Esophagus squamous epithelium (tissue), 5 donors: ENCODE results near the gene CKS2. TPM values are rescaled to one million over a fixed set of nuclear protein-coding genes. Genes with fewer than 3 reads are reported as not detected.
"Not testable (repeated sequence)": the region's sequence is repeated elsewhere in the genome, so short reads cannot be mapped to it uniquely, and the experiment has no call there.

Experiments used
- DNase-seq: peaks from one replicate; lab custom pipeline; 2025; lab: John Stamatoyannopoulos, UW
- H3K27ac ChIP-seq, 4 donors: fragments of 200-600 bp; sonication (generic); one replicate each; pipeline ENCODE4 v1.5.1; 2016 to 2019; ENCODE audit warnings: mild to moderate bottlenecking in 1 of 4
- H3K27me3 ChIP-seq, 4 donors: fragments of 200-600 bp; sonication (generic); 1 replicate in 3 of 4; 2 replicates in 1 of 4; pipeline versions ENCODE4 v1.5.1 to v1.6.0; 2017 to 2021; ENCODE audit warnings: antibody characterized with exemption in 1 of 4
- H3K36me3 ChIP-seq, 3 donors: fragments of 200-600 bp; sonication (generic); one replicate each; pipeline ENCODE4 v1.5.1; 2016 to 2019
- H3K4me1 ChIP-seq, 3 donors: fragments of 200-600 bp; sonication (generic); one replicate each; pipeline ENCODE4 v1.5.1; 2017 to 2019
- H3K4me3 ChIP-seq, 4 donors: fragments of 200-600 bp; sonication (generic); 1 replicate in 3 of 4; 2 replicates in 1 of 4; pipeline ENCODE4 v1.5.1; 2016 to 2019; ENCODE audit warnings: mild to moderate bottlenecking in 2 of 4, moderate library complexity in 1 of 4
- H3K9me3 ChIP-seq, 3 donors: fragments of 200-600 bp; sonication (generic); one replicate each; pipeline ENCODE4 v1.5.1; 2016 to 2019
- POLR2A ChIP-seq, 4 donors: fragments of 450-650 bp; IDR thresholded peaks; one replicate each; pipeline ENCODE4 v1.6.1; 2017; ENCODE audit warnings: antibody characterized with exemption in 4 of 4, mild to moderate bottlenecking in 4 of 4, moderate library complexity in 3 of 4
- WGBS, 2 donors: methylation state at CpG; one replicate each; pipeline ENCODE4 v1.1.5; 2018; 5-methylcytosine and 5-hydroxymethylcytosine counted together
- intact Hi-C: fragments of 100-400 bp; cut with DNase I; formaldehyde crosslinking; loops from one replicate; pipeline ENCODE4 v1.15.0; 2022
- total RNA-seq, 4 donors: library from RNA; depleted of rRNA; stranded (reverse); fragments of >200 nt; gene quantifications; one replicate each; pipeline ENCODE4 v1.1.0, GENCODE V29; 2016
- TF ChIP-seq, protein P1 (sequence below), 6 experiments: fragments of 450-650 bp in 4 of 6; fragments of 200-600 bp in 2 of 6; sonication (generic) in 2 of 6; IDR thresholded peaks; one replicate each; pipeline ENCODE4 v1.5.1; 2016 to 2019; ENCODE audit warnings: antibody characterized with exemption in 6 of 6, mild to moderate bottlenecking in 4 of 6, moderate library complexity in 4 of 6
- donor health status: DM: yes; HTN: yes; CAD: no.

Gene CKS2
- total RNA-seq, 4 donors from 2014 or later, result 17.9 to 93.5 (median 57.6) TPM

DNA sequence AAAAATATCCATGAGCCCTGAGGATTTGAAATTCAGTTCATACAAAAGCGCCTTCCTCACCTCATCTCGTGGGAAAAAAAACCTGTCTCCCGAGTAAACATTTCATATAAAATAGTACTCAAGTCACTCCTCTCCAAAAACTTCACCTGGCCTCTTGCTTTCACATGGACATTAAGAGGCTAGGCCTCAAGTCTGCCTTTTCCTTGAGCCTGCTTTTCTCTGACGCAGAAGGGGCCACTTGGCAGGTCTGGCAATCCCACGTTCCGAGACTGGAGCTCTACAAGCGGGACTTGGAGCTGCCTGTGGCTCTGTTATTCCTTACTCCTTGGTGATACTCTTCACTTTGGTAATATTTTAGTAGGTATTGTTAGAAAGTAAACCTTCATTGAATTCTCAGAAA, 26.9 kb upstream of the CKS2 start:
- TF ChIP-seq, protein P1, sequence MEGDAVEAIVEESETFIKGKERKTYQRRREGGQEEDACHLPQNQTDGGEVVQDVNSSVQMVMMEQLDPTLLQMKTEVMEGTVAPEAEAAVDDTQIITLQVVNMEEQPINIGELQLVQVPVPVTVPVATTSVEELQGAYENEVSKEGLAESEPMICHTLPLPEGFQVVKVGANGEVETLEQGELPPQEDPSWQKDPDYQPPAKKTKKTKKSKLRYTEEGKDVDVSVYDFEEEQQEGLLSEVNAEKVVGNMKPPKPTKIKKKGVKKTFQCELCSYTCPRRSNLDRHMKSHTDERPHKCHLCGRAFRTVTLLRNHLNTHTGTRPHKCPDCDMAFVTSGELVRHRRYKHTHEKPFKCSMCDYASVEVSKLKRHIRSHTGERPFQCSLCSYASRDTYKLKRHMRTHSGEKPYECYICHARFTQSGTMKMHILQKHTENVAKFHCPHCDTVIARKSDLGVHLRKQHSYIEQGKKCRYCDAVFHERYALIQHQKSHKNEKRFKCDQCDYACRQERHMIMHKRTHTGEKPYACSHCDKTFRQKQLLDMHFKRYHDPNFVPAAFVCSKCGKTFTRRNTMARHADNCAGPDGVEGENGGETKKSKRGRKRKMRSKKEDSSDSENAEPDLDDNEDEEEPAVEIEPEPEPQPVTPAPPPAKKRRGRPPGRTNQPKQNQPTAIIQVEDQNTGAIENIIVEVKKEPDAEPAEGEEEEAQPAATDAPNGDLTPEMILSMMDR (IDR thresholded peaks at IDR 0.05), result no peak
- TF ChIP-seq POLR2A (IDR thresholded peaks at IDR 0.05), result no peak
- Histone ChIP-seq H3K4me1 (peaks cover 0 to 8% (median 0%) of the 10 kb centered on the region in 3 donors), H3K9me3 (no peaks in the 10 kb centered on the region), H3K27me3 (no peaks in the 10 kb centered on the region), H3K36me3 (no peaks in the 10 kb centered on the region), H3K27ac (no peak overlapping the region), H3K4me3 (no peak overlapping the region)
- 89 to 92% methylated on average over 7 of the region's 7 CpGs for WGBS, 2 donors
- intact Hi-C loops, result no loop called here
- DNase-seq, result no peak

DNA sequence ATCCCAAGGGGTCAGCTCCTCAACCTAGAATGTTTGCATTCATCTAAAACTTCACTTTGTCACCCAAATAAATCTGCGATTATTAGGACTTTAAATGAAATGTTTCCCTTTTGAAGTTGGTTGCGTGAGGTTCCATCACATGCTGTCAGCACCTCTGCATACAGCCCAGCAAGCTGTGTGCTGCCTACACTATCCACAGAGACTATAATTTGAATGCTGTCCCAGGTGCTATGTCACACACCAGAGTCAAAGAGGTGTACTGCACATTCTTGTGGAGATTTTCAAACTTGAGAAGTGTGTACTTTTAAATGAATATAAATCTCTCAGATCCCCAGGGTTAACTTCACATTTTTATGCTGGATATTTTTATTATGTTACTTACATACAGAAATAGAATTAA, 19.3 kb upstream of the CKS2 start:
- intact Hi-C loops, result no loop called here
- H3K27ac ChIP-seq, result no peak overlapping the region

DNA sequence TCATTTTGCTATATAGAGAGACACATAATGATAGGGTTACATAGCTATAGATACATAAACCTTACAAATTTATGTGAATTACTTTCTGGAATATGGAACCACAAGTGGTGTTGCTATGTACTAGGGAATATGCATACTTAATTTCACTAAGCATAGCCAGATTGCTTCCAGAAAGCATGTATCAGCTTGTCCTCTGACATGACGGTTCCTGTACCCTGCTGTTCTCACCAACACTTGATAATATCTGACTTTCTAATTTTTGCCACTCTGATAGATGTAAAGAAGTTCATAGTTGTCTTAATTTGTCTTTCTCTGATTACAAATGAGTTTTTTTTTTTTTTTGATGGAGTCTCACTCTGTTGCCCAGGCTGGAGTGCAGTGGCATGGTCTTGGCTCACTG, 18.0 kb upstream of the CKS2 start:
- Histone ChIP-seq H3K4me3 (no peak overlapping the region), H3K9me3 (no peaks in the 10 kb centered on the region), H3K4me1 (no peaks in the 10 kb centered on the region), H3K27me3 (no peaks in the 10 kb centered on the region), H3K36me3 (no peaks in the 10 kb centered on the region), H3K27ac (no peak overlapping the region)
- WGBS, 2 donors, result 95 to 100% methylated on average over 1 of the region's 1 CpG
- no peak for DNase-seq
- intact Hi-C loops, result no loop called here
- TF ChIP-seq, protein P1 (IDR thresholded peaks at IDR 0.05), result no peak
- no peak for TF ChIP-seq POLR2A (IDR thresholded peaks at IDR 0.05)

More for the DNA sequence above, 19.3 kb upstream of the CKS2 start:
- H3K36me3 ChIP-seq, result no peaks in the 10 kb centered on the region
- H3K27me3 ChIP-seq, result no peaks in the 10 kb centered on the region
- no peak for TF ChIP-seq POLR2A (IDR thresholded peaks at IDR 0.05)
- TF ChIP-seq, protein P1 (IDR thresholded peaks at IDR 0.05), result no peak
- H3K4me1 ChIP-seq, result no peaks in the 10 kb centered on the region
- no peak for DNase-seq
- WGBS, 2 donors, result 91 to 93% methylated on average over 2 of the region's 2 CpGs
- H3K9me3 ChIP-seq, result no peaks in the 10 kb centered on the region
- no peak overlapping the region for H3K4me3 ChIP-seq

DNA sequence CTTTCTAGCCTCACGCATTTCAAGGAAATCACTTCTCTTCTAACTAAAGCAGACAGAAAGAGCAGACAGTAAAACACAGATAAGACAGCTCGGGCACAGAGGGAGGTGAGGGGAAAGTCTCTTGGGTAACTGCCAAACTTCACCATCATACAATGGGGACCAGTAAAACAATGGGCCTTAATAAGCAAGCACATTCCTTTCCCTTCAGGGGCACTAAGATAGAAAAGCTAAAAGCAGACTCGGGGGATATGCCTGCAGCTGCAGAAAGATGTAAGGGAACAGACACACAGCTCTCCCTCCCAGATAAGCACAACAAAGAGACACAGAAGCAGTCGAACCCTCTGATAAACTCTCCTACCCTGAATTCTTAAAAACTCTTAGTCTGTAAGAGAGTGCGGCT, 15.6 kb upstream of the CKS2 start:
- intact Hi-C loops, result no loop called here
- WGBS, 2 donors, result 58 to 67% methylated on average over 5 of the region's 5 CpGs
- no peak for DNase-seq
- no peaks in the 10 kb centered on the region for H3K27me3 ChIP-seq
- H3K36me3 ChIP-seq, result no peaks in the 10 kb centered on the region
- no peaks in the 10 kb centered on the region for H3K4me1 ChIP-seq
- H3K4me3 ChIP-seq, result no peak overlapping the region
- no peaks in the 10 kb centered on the region for H3K9me3 ChIP-seq
- no peak for TF ChIP-seq POLR2A (IDR thresholded peaks at IDR 0.05)
- TF ChIP-seq, protein P1 (IDR thresholded peaks at IDR 0.05), result no peak
- no peak overlapping the region for H3K27ac ChIP-seq

DNA sequence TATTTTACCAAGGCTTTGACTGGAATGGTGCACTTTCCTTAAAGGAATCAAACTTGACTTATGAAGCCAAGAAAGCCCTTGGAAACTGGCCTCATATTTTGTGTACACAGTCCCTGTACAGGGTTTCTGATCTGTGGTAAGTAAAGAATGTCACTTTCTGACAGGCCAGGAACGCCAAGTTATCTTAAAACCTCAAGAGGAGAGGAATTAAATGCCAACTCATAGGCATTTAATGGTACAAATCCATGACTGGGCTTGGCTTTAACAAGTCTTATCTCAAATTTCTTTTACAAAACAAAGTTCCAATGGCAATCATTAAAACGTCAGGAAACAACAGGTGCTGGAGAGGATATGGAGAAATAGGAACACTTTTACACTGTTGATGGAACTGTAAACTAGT, 9.0 kb upstream of the CKS2 start:
- H3K4me3 ChIP-seq, H3K27me3 ChIP-seq, H3K27ac ChIP-seq, H3K9me3 ChIP-seq, H3K4me1 ChIP-seq, DNase-seq, intact Hi-C loops: not testable (repeated sequence)
- peaks cover 0 to 11% (median 0%) of the 10 kb centered on the region in 3 donors for H3K36me3 ChIP-seq
- 67 to 74% methylated on average over 2 of the region's 2 CpGs for WGBS, 2 donors
